ENCODE results near the gene STYXL1. TPM values are rescaled to one million over a fixed set of nuclear protein-coding genes. Genes with fewer than 3 reads are reported as not detected.

The STYXL1 gene, protein sequence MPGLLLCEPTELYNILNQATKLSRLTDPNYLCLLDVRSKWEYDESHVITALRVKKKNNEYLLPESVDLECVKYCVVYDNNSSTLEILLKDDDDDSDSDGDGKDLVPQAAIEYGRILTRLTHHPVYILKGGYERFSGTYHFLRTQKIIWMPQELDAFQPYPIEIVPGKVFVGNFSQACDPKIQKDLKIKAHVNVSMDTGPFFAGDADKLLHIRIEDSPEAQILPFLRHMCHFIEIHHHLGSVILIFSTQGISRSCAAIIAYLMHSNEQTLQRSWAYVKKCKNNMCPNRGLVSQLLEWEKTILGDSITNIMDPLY
- total RNA-seq: 38.6 and 39.7 TPM in 2 replicates

DNA sequence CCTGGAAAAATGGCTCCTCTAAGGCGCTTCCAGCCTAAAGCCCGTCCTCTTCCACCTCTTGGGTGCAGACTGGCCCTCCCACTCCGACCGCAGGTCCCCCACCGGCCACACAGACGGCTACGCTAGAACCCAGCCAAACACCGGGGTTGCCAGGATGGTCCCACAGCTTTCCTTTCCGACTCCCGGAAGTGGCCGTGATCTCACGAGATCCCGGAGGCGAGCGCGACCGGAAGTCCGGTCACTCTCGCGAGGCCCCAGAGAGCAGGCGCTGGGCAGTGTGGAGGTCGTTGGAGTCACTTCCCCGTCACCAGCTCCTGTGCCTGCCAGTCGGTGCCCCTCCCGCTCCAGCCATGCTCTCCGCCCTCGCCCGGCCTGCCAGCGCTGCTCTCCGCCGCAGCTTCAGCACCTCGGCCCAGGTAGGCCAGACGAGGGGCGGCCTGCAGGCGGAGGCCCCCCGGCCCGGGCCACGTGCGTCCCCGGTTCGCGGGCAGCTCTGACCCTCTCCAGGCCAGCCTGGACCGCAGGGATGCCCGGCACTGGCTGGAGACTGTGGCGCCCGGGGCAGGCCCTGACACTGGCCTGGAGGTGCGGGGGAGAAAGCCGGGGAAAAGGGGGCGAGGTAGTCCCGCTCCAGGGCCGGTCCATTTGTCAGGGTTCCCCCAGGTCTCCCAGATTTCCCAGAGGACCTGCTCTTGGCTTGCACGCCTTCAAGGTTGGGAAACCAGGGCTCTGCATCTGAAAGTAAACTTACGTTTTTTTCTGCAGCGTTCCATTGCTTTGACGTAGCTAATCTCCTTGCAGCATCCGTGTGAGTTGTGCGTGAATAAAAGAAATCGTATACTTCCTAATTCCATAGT is at the start of gene STYXL1, which contains the start of gene MDH2:
TSS of gene STYXL1 (minus strand) at position 190 of the 857 bp plus-strand sequence. CDS start 17,477 bp downstream, outside the sequence.
TSS of gene MDH2 (plus strand) at position 296 of the 857 bp plus-strand sequence. CDS start at position 351, 55 bp downstream.

DNA sequence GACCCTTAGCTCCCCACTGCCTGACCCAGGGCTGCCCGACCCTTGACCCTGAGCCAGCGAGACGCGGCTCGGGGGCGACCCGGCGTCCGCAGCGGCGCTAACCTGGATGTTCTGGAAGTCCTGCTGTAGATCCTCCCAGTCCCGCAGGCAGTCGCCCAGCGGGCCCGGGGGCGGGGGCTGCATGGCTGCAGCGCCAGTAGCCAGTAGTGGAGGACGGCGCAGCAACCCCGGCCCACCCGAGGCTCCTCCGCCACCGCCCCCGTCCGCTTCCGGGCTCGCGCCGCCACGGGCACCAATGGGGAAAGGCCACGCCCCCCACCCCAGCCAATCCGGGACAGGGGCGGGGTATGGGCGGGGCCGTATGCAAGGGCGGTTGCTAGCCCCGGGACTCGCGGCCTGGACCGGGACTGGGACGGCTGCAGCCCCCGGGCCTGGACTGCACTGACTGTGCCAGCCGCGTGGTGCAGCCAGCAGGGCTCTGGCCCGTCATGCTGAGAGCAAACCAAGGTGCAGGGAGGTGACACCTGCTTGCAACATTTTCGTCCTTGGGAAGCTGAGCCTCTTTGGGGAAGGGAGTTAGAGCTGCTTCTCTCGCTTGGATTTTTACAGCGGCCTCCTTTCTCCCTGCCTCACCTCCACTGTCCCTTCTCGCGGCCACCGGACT is 53.3 kb downstream of the STYXL1 start, which contains the start of gene TMEM120A:
TSS of gene TMEM120A (minus strand) at position 208 of the 664 bp plus-strand sequence. CDS start at position 183, 25 bp downstream.

Other genes starting within 250 kb of the STYXL1 start
- gene CCL24, start 234.2 kb downstream of the STYXL1 start, total RNA-seq: not detected in 2 replicates
- 12.2 and 12.7 TPM in 2 replicates for gene RHBDD2, start 169.0 kb downstream of the STYXL1 start, total RNA-seq
- 105 and 159 TPM in 2 replicates for gene POR, start 132.8 kb downstream of the STYXL1 start, total RNA-seq
- gene TMEM120A, start 53.4 kb downstream of the STYXL1 start, total RNA-seq: 25.5 and 27.4 TPM in 2 replicates
- gene MDH2, start 106 bp upstream of the STYXL1 start, total RNA-seq: 33.8 and 42.7 TPM in 2 replicates
- gene SRRM3, start 153.9 kb upstream of the STYXL1 start, total RNA-seq: 0.33 and 0.50 TPM in 2 replicates